A549 treated with RU486 at 1 μM for 4 hours (cell line): Measurements from ENCODE around the gene NUP160. TPM values are rescaled to one million over a fixed set of nuclear protein-coding genes. Genes with fewer than 3 reads are reported as not detected.

ENCODE experiments used
- total RNA-seq: library from RNA; stranded (reverse); fragments of 200-300 nt; extraction: Qiagen RNA extraction; gene quantifications from 5 replicates; pipeline ENCODE4 v1.2.3, GENCODE V29; 2022; ENCODE audit warnings: low read depth

NUP160 gene
- 23.0 to 31.7 TPM (median 29.7 TPM) in 5 replicates for total RNA-seq

GRCh38 chr11:47847892-47848699 is at the start of gene NUP160:
TSS of gene NUP160 (minus strand) at chr11:47848350. CDS start at chr11:47848318, 32 bp downstream.

Other genes starting within 250 kb of the NUP160 start
- 117 to 197 TPM (median 126 TPM) in 5 replicates for gene MTCH2, start 205.8 kb downstream of the NUP160 start, total RNA-seq
- 0.78 to 1.5 TPM (median 1.1 TPM) in 5 replicates for gene AGBL2, start 133.0 kb downstream of the NUP160 start, total RNA-seq
- gene FNBP4, start 81.0 kb downstream of the NUP160 start, total RNA-seq: 46.0 to 67.8 TPM (median 57.4 TPM) in 5 replicates
- gene PTPRJ, start 132.2 kb upstream of the NUP160 start, total RNA-seq: 30.6 to 43.4 TPM (median 41.5 TPM) in 5 replicates